Activated naive CD4-positive, alpha-beta T cell treated with anti-CD3 and anti-CD28 coated beads, Interleukin-2, amount 50 U/mL, for 72 hours (primary cell): ENCODE data around the gene ENPP3. TPM values are rescaled to one million over a fixed set of nuclear protein-coding genes. Genes with fewer than 3 reads are reported as not detected.
A peak's percentile ranks its signal among the peaks of the same experiment; 100 is the strongest.
"Not testable (repeated sequence)": the region's sequence is repeated elsewhere in the genome, so short reads cannot be mapped to it uniquely, and the experiment has no call there.

Experiments used
- ATAC-seq, 2 donors: fragments of 150-1000 bp; cut with Tn5 transposase; 2 replicates each; pipeline ENCODE4 v1.10.0; 2021; ENCODE audit warnings: mild to moderate bottlenecking in 2 of 2, moderate library complexity in 2 of 2
- DNase-seq, 2 donors: peaks; one replicate each; pipeline ENCODE4 v3.0.0; 2021 to 2022; ENCODE audit warnings: low spot score in 2 of 2
- H3K27ac Mint-ChIP-seq, 2 donors: one replicate each; pipeline ENCODE4 v1.8.0; 2022; ENCODE audit warnings: mild to moderate bottlenecking in 2 of 2, mixed read lengths in 2 of 2
- H3K36me3 Mint-ChIP-seq, 2 donors: one replicate each; pipeline ENCODE4 v1.8.0; 2022; ENCODE audit warnings: mixed read lengths in 2 of 2
- H3K9me3 Mint-ChIP-seq, 2 donors: one replicate each; pipeline ENCODE4 v1.8.0; 2022; ENCODE audit warnings: mixed read lengths in 2 of 2
- total RNA-seq, 2 donors: library from RNA; stranded (reverse); gene quantifications; one replicate each; pipeline ENCODE4 v1.2.3, GENCODE V29; 2022

Gene ENPP3
- total RNA-seq, 2 donors from 2014 or later = 0.18 to 1.4 TPM

DNA sequence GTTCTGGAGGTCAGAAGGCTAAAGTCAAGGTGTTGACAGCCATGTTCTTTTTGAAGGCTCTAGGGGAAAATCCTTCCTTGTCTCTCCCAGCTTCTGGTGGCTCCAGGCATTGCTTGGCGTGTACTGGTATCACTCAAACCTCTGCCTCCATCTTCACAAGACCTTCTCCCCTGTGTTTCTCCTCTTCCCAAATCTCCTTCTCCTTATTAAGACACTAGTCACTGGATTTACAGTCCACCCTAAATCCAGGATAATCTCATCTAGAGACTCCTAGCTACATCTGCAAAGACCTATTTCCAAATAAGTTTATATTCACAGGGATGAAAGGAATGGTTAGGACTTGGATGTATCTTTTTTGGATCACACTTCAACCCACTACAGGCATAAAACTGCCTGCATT, 99.7 kb downstream of the ENPP3 start:
- no peak for ATAC-seq
- Mint-ChIP-seq H3K36me3 (no peaks in the 10 kb centered on the region), H3K9me3 (no peaks in the 10 kb centered on the region), H3K27ac (no peak overlapping the region)
- DNase-seq = no peak

DNA sequence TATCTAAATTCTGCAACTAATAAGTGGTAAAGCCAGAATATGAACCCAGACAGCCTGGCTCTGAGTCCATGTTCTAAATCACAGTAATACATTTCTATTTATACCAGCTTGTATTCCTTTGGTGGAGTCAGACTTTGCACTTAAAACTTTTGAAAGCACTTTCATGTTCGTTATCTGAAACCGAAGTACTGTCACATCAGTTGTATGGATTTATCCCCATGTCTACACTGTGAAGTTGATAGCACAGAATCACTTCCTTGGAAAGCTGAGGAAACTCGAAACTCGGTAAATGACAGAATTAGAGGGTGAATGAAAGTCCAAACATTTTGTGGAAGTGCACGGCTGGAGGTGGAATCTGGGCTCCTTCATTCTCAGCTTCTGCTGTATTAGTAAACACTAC, 102.0 kb downstream of the ENPP3 start:
- DNase-seq (no peak), ATAC-seq (no peak)
- H3K9me3 Mint-ChIP-seq = no peaks in the 10 kb centered on the region
- H3K36me3 Mint-ChIP-seq = peaks cover 0 to 4% of the 10 kb centered on the region in 2 donors
- H3K27ac Mint-ChIP-seq = no peak overlapping the region

DNA sequence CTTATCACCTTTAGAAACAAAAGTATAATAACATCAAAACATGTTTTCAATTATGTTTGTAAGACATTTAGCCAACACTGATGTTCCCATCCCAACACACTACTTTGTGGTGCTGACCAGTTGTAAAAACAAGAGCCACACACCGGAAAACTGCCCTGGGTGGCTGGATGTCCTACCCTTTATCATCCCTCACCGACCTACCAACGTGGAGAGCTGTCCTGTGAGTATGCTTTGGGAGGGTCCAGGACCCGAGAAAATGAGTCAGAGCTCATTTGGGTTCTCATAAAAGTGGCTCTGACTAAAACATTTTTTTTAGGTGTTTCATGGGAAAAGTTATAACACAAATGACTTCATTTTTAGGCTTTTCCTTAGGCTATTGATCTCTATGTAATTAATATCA, 103.1 kb downstream of the ENPP3 start:
- Mint-ChIP-seq H3K36me3 (peaks cover 0 to 4% of the 10 kb centered on the region in 2 donors), H3K9me3 (no peaks in the 10 kb centered on the region), H3K27ac (no peak overlapping the region)
- DNase-seq (no peak), ATAC-seq (no peak)

- H3K9me3 Mint-ChIP-seq = no peaks in the 10 kb centered on the region
- ATAC-seq = no peak
- peaks cover 0 to 4% of the 10 kb centered on the region in 2 donors for H3K36me3 Mint-ChIP-seq
- no peak overlapping the region for H3K27ac Mint-ChIP-seq
- DNase-seq = no peak
Observed at GRCh38 chr6:131741688-131742393, 104.7 kb downstream of the ENPP3 start.

- Mint-ChIP-seq H3K9me3 (no peaks in the 10 kb centered on the region), H3K36me3 (peaks cover 0 to 4% of the 10 kb centered on the region in 2 donors), H3K27ac (no peak overlapping the region)
- DNase-seq = no peak
- no peak for ATAC-seq
Observed at GRCh38 chr6:131744432-131745287, 107.6 kb downstream of the ENPP3 start.

DNA sequence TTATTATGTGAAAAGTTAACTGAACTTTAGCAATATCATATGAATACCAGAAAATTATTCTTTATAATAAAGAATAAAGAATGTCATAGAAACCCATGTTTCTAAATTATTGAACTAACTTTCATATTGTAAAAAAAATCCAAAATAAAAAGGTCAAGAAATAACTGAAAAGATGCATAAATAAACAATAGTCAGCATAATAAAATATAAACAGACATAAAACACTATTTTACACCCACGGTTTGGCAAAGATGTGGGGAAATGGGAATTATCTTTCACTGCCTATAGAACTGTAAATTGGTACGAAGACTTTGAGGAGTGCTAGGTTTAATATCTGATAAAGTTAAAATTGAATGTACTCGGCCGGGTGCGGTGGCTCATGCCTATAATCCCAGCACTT, 108.4 kb downstream of the ENPP3 start:
- DNase-seq = no peak
- H3K36me3 Mint-ChIP-seq = peaks cover 0 to 4% of the 10 kb centered on the region in 2 donors

DNA sequence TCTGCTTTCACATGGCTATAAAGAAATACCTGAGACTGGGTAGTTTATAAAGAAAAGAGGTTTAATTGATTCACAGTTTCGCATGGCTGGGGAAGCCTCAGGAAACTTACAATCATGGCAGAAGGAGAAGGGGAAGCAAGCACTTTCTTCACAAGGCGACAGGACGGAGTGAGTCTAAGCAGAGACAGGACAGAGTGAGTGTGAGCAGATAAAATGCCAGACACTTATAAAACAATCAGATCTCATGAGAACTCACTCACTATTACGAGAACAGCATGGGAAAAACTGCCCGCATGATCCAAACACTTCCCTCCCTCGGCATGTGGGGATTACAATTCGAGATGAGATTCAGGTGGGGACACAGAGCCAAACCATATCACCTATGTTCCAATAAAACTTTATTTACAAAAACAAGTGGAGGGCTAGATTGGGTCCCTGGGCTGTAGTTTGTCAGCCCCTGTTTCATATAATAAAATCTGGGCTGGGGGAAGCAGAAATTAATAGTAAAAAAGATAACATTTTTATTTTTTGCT, 110.8 kb downstream of the ENPP3 start:
- no peak for DNase-seq
- Mint-ChIP-seq H3K27ac (peak overlapping the region in 1 of 2 donors; percentile 7), H3K9me3 (no peaks in the 10 kb centered on the region), H3K36me3 (no peaks in the 10 kb centered on the region)
- ATAC-seq = no peak

More for the DNA sequence above, 108.4 kb downstream of the ENPP3 start:
- Mint-ChIP-seq H3K9me3 (no peaks in the 10 kb centered on the region), H3K27ac (no peak overlapping the region)
- ATAC-seq = no peak

GRCh38 chr6:131749023-131749422, 111.9 kb downstream of the ENPP3 start:
- ATAC-seq (no peak), DNase-seq (no peak)
- Mint-ChIP-seq H3K9me3 (no peaks in the 10 kb centered on the region), H3K36me3 (no peaks in the 10 kb centered on the region), H3K27ac (no peak overlapping the region)

- H3K9me3 Mint-ChIP-seq, DNase-seq, H3K36me3 Mint-ChIP-seq, ATAC-seq, H3K27ac Mint-ChIP-seq: not testable (repeated sequence)
Observed at GRCh38 chr6:131751012-131751715, 114.1 kb downstream of the ENPP3 start.

DNA sequence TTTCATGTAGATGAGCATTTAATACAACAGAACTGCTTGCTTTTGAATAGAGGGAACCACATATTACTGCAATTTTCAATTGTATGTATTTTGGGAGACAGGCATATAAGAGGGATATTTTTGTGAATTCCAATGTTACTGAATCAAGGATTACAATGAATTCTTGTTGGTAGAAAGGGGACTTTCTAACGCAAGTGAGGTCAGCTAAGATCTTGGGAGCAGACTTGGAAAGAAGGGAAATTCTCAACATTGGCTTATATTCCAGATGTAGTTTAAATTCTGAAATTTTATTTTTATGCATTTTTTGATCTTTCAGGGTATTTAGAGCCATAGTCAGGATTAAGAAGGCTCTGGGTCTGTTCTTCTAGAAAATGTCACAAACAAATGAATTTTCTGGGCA, 117.0 kb downstream of the ENPP3 start:
- Mint-ChIP-seq H3K36me3 (no peaks in the 10 kb centered on the region), H3K27ac (no peak overlapping the region), H3K9me3 (no peaks in the 10 kb centered on the region)
- DNase-seq = no peak
- ATAC-seq = no peak

DNA sequence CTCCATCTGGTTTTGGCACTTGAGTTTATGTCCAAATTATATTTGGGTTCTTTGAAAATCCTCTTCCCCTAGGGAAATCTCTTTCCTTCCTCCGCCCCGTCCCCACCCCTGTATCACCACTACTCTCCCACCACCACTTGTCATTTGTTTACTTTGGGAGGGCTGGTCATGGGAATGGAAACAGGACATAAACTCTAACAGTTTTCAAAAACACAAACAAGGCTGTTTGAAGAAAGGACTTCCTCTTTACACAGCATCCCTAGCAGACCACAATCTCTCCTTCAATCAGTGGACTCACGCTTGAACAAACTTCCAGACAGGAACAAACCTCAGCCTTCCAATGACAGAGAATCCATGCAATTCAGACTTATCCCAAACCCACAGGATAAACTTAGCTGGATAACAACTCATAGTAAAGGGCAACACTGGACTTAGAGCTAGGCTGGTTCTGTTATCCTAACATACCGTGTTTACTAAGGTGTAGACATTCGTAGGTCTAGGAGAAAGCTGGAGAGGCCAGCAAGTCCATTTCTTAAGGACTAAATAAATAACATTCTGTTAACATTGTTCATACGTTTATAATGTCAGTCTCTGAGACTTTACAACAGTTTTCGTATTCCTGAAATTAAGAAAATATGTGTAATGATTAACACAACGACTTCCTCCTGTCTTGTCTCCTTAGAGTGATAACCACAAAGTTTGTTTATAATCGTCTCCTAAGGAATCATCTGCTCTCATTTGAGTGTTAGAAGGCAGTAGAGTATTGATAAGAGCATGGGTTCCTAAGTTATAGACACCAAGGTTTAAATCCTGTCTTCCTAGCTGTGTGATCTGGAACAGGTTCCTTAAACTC, 117.8 kb downstream of the ENPP3 start:
- Mint-ChIP-seq H3K27ac (no peak overlapping the region), H3K9me3 (no peaks in the 10 kb centered on the region), H3K36me3 (no peaks in the 10 kb centered on the region)
- ATAC-seq (no peak), DNase-seq (no peak)

DNA sequence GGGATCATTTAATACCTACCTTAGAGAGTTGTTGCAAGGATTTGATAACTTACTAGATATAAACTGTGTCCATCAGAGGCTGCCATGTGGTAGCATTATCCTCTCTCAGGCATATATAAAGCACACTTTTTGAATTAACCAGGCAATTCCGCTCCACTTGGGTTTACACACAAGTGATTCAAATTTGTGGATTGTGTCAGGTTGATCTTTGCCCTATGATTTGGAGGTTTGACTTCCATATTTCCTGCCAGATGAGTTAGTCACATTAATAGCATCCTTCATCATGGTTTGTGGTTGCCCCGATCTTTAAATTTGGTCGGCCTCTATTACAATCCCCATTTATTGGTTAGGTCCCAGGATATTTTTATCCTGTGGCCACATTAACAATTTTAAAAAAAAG, 118.5 kb downstream of the ENPP3 start:
- H3K36me3 Mint-ChIP-seq = no peaks in the 10 kb centered on the region
- H3K9me3 Mint-ChIP-seq = no peaks in the 10 kb centered on the region
- no peak overlapping the region for H3K27ac Mint-ChIP-seq
- no peak for ATAC-seq
- DNase-seq = no peak

DNA sequence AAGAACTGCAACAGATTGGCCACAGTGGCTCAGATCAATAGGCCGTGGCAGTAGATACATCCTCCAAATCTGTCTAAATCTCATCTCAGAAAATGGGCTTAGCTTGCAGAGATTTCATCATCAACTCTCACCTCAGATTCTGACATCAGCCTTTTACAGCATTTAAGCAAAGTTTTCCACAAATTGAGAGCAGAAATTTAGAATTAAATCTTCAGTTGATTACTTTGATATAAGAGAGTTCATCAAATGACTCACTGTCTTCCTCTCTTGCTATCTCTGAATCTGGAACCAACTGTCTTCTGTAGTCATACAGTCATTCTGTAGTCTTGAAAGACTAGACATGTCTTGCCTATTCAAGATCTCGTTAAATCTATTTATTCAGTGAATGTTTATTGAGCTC, 118.9 kb downstream of the ENPP3 start:
- ATAC-seq (no peak), DNase-seq (no peak)
- H3K9me3 Mint-ChIP-seq = no peaks in the 10 kb centered on the region
- no peak overlapping the region for H3K27ac Mint-ChIP-seq
- H3K36me3 Mint-ChIP-seq = no peaks in the 10 kb centered on the region

DNA sequence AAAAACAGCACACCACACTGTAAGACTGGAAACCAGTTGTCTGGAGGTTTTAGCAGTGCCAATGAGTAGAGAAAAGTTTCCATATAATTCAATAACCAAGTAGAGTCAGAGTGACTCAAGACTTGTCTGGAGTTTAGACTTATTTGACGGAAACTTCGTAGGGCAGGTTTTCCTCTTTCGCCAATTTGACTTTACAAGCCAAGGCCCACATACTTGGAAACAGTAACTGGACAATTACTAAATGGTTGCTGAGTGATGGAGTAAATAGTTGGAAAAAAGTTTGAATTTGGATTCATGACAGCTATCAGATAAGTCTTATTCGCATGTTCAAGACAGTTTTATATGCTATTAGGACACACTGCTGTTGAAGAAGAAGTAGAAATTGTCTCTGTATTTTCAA, 121.8 kb downstream of the ENPP3 start:
- no peak overlapping the region for H3K27ac Mint-ChIP-seq
- no peaks in the 10 kb centered on the region for H3K36me3 Mint-ChIP-seq
- no peaks in the 10 kb centered on the region for H3K9me3 Mint-ChIP-seq
- DNase-seq (no peak), ATAC-seq (no peak)

GRCh38 chr6:131761060-131761761, 124.1 kb downstream of the ENPP3 start:
- ATAC-seq = no peak
- H3K27ac Mint-ChIP-seq = no peak overlapping the region
- no peaks in the 10 kb centered on the region for H3K9me3 Mint-ChIP-seq
- no peaks in the 10 kb centered on the region for H3K36me3 Mint-ChIP-seq
- no peak for DNase-seq

- H3K36me3 Mint-ChIP-seq = no peaks in the 10 kb centered on the region
- no peak for ATAC-seq
- DNase-seq = no peak
- H3K9me3 Mint-ChIP-seq = no peaks in the 10 kb centered on the region
- H3K27ac Mint-ChIP-seq = no peak overlapping the region
Observed at GRCh38 chr6:131761762-131762067, 124.6 kb downstream of the ENPP3 start.
